Measurements from ENCODE around the gene PNMT. TPM values are rescaled to one million over a fixed set of nuclear protein-coding genes. Genes with fewer than 3 reads are reported as not detected.
A peak's percentile ranks its signal among the peaks of the same experiment; 100 is the strongest.

The PNMT gene
- total and polyA plus RNA-seq, 2 of the 13 experiments (the other 11 are each of a cell fraction or from before 2014, with no cell fraction given): 0.25 TPM; not detected in 1

- TF ChIP-seq ZNF543 (CRISPR knock-in tag; IDR thresholded peaks at IDR 0.05) (no peak), ARID3A (IDR thresholded peaks at IDR 0.05; ENCODE audit: low read depth, low read length) (no peak), ZNF841 (CRISPR knock-in tag; IDR thresholded peaks at IDR 0.05; ENCODE audit: borderline replicate concordance) (no peak), ZBTB2 (CRISPR knock-in tag; IDR thresholded peaks at IDR 0.05; ENCODE audit: low read depth) (no peak), ZBTB42 (CRISPR knock-in tag; IDR thresholded peaks at IDR 0.05) (peak; percentile 94; the same call in 1 of the 2 replicates), SIX1 (CRISPR knock-in tag; IDR thresholded peaks at IDR 0.05; ENCODE audit: borderline replicate concordance) (no peak), POLR2G (IDR thresholded peaks at IDR 0.05; ENCODE audit: low read depth, low read length) (no peak), ZNF747 (CRISPR knock-in tag; IDR thresholded peaks at IDR 0.05; ENCODE audit: borderline replicate concordance) (no peak; the same call in 1 of the 2 replicates), ZSCAN25 (CRISPR knock-in tag; IDR thresholded peaks at IDR 0.05) (0 out of 2 replicates have a peak, but pooled peaks have one; percentile 38), ELF3 (CRISPR knock-in tag; IDR thresholded peaks at IDR 0.05) (no peak), ZNF230 (CRISPR knock-in tag; IDR thresholded peaks at IDR 0.05) (no peak), ZBTB21 (CRISPR knock-in tag; IDR thresholded peaks at IDR 0.05) (no peak), SRSF9 (IDR thresholded peaks at IDR 0.05; ENCODE audit: borderline replicate concordance, insufficient read depth, low read depth, low read length, poor library complexity, severe bottlenecking) (no peak), SALL1 (CRISPR knock-in tag; IDR thresholded peaks at IDR 0.05) (0 out of 2 replicates have a peak, but pooled peaks have one; percentile 38), FOXO4 (CRISPR knock-in tag; conservative IDR thresholded peaks at IDR 0.05) (no peak), ZNF678 (CRISPR knock-in tag; IDR thresholded peaks at IDR 0.05) (no peak), MED8 (CRISPR knock-in tag; IDR thresholded peaks at IDR 0.05; ENCODE audit: insufficient replicate concordance) (no peak), FOSL1 (CRISPR knock-in tag; IDR thresholded peaks at IDR 0.05; ENCODE audit: borderline replicate concordance) (no peak), RARA (CRISPR knock-in tag; IDR thresholded peaks at IDR 0.05) (no peak), ZBED4 (CRISPR knock-in tag; IDR thresholded peaks at IDR 0.05; ENCODE audit: borderline replicate concordance) (no peak), ZBTB38 (CRISPR knock-in tag; IDR thresholded peaks at IDR 0.05) (no peak)
These were observed 49.1 kb upstream of the PNMT start (continued) for GRCh38 chr17:39618956-39619785.
